PC-3 (cell line): Measurements from ENCODE around the gene PSMC3IP. TPM values are rescaled to one million over a fixed set of nuclear protein-coding genes. Genes with fewer than 3 reads are reported as not detected.

Experiments
- ATAC-seq: fragments of 200-7000 bp; cut with Tn5 transposase; 2 replicates; pipeline ENCODE4 v1.9.1; 2020; ENCODE audit warnings: mild to moderate bottlenecking, moderate library complexity
- BruUV-seq: library from RNA; stranded (reverse); fragments of 400-500 nt; replicated peaks from 2 replicates; lab custom pipeline; 2021; lab: Mats Ljungman, UMichigan
- CTCF ChIA-PET: fragments of 300-600 bp; sonication (Branson Sonifier 250); formaldehyde crosslinking; loops from one replicate; lab custom pipeline; 2022; ENCODE audit warnings: antibody characterized with exemption; lab: Charles Lee
- POLR2A ChIA-PET: fragments of 300-600 bp; sonication (Branson Sonifier 250); formaldehyde crosslinking; loops from one replicate; lab custom pipeline; 2022; ENCODE audit warnings: antibody characterized with exemption; ENCODE audit not compliant: unreplicated experiment; lab: Charles Lee
- DNase-seq: peaks from one replicate; pipeline ENCODE4 v3.0.0-alpha.2; 2015
- H2AFZ ChIP-seq: fragments of 300-600 bp; sonication (generic); 2 replicates; pipeline ENCODE4 v1.6.0; 2016; ENCODE audit warnings: antibody characterized with exemption, low read length
- H3F3A ChIP-seq: fragments of 300-600 bp; sonication (generic); one replicate; pipeline ENCODE4 v1.6.0; 2017; ENCODE audit warnings: antibody characterized with exemption, low read length, control low read depth, mild to moderate bottlenecking; ENCODE audit not compliant: unreplicated experiment
- H3K27ac ChIP-seq: fragments of 300-600 bp; sonication (generic); 2 replicates; pipeline ENCODE4 v1.5.1; 2016; ENCODE audit warnings: mild to moderate bottlenecking, low read length
- H3K27me3 ChIP-seq: fragments of 300-600 bp; sonication (generic); 2 replicates; pipeline ENCODE4 v1.6.1; 2016; ENCODE audit warnings: low read length, mixed read lengths
- H3K36me3 ChIP-seq: fragments of 300-600 bp; sonication (generic); 2 replicates; pipeline ENCODE4 v1.6.1; 2016; ENCODE audit warnings: low read depth, mixed run types, low read length, mixed read lengths
- H3K4me1 ChIP-seq: fragments of 300-600 bp; sonication (generic); 2 replicates; pipeline ENCODE4 v1.5.1; 2016; ENCODE audit warnings: low read length; ENCODE audit not compliant: insufficient read depth
- H3K4me2 ChIP-seq: fragments of 300-600 bp; sonication (generic); 2 replicates; pipeline ENCODE4 v1.6.0; 2016; ENCODE audit warnings: low read length
- H3K4me3 ChIP-seq: fragments of 300-600 bp; sonication (generic); 2 replicates; pipeline ENCODE4 v1.5.1; 2016; ENCODE audit warnings: mild to moderate bottlenecking, low read length, mixed read lengths
- H3K79me2 ChIP-seq: fragments of 300-600 bp; sonication (generic); 2 replicates; pipeline ENCODE4 v1.6.1; 2017; ENCODE audit warnings: low read length, mixed read lengths
- H3K9ac ChIP-seq: fragments of 300-600 bp; sonication (generic); 2 replicates; pipeline ENCODE4 v1.6.0; 2016; ENCODE audit warnings: mild to moderate bottlenecking, low read length
- H3K9me2 ChIP-seq: fragments of 300-600 bp; sonication (generic); replicated peaks from 2 replicates; pipeline ENCODE4 v1.6.1; 2016; ENCODE audit warnings: mixed run types, low read length, mixed read lengths
- H3K9me3 ChIP-seq: fragments of 300-600 bp; sonication (generic); 2 replicates; pipeline ENCODE4 v1.6.1; 2016; ENCODE audit warnings: low read length, mixed read lengths
- H4K20me1 ChIP-seq: fragments of 300-600 bp; sonication (generic); 2 replicates; pipeline ENCODE4 v1.6.1; 2016; ENCODE audit warnings: low read length, mixed read lengths
- CTCF ChIP-seq: fragments of 300-600 bp; sonication (generic); conservative IDR thresholded peaks from 2 replicates; pipeline ENCODE4 v1.5.1; 2017; ENCODE audit warnings: antibody characterized with exemption, low read depth, mild to moderate bottlenecking, low read length
- EZH2 ChIP-seq: fragments of 300-600 bp; sonication (generic); IDR thresholded peaks from one replicate; pipeline ENCODE4 v1.6.1; 2017; ENCODE audit warnings: antibody characterized with exemption, mild to moderate bottlenecking, low read length; ENCODE audit not compliant: unreplicated experiment
- EZH2phosphoT487 ChIP-seq: fragments of 300-600 bp; sonication (generic); IDR thresholded peaks from 2 replicates; pipeline ENCODE4 v1.6.1; 2018; ENCODE audit warnings: mild to moderate bottlenecking, antibody characterized with exemption, low read length, borderline replicate concordance
- intact Hi-C: fragments of 100-400 bp; cut with micrococcal nuclease; formaldehyde crosslinking; loops from 2 replicates; pipeline ENCODE4 v1.9.0; 2023
- total RNA-seq: library from RNA; depleted of rRNA; stranded (reverse); fragments of >200 nt; gene quantifications from 2 replicates; pipeline ENCODE4 v1.2.3, GENCODE V29; 2014

Gene PSMC3IP
- total RNA-seq, 1 experiment from 2014 or later = 20.3 TPM

- no peak for ATAC-seq
These were observed 32.6 kb downstream of the PSMC3IP start for GRCh38 chr17:42544874-42545283.

GRCh38 chr17:42543190-42544079 is 34.1 kb downstream of the PSMC3IP start:
- POLR2A ChIA-PET = no interaction called here
- BruUV-seq = no TSS peak
- intact Hi-C loops = no loop called here

More at GRCh38 chr17:42544874-42545283, 32.6 kb downstream of the PSMC3IP start:
- ChIA-PET POLR2A (no interaction called here), CTCF (no interaction called here)
- Histone ChIP-seq H3K36me3 (no peaks in the 10 kb centered on the region), H3K9me2 (no peaks in the 10 kb centered on the region), H3K4me1 (peaks cover 16% of the 10 kb centered on the region), H3K4me3 (no peak overlapping the region), H3K79me2 (no peaks in the 10 kb centered on the region), H2AFZ (no peak overlapping the region), H3K27ac (no peak overlapping the region), H4K20me1 (no peaks in the 10 kb centered on the region), H3K4me2 (no peak overlapping the region), H3K9me3 (no peaks in the 10 kb centered on the region), H3K9ac (no peak overlapping the region), H3K27me3 (no peaks in the 10 kb centered on the region), H3F3A (no peaks in the 10 kb centered on the region)
- no TSS peak for BruUV-seq
- intact Hi-C loops = no loop called here
- no peak for TF ChIP-seq EZH2
- TF ChIP-seq CTCF = no peak
- no peak for TF ChIP-seq EZH2phosphoT487
- no peak for DNase-seq

More at GRCh38 chr17:42543190-42544079, 34.1 kb downstream of the PSMC3IP start:
- DNase-seq = no peak
- H3K9me2 ChIP-seq = no peaks in the 10 kb centered on the region
- H3K79me2 ChIP-seq = no peaks in the 10 kb centered on the region
- no peaks in the 10 kb centered on the region for H3K9me3 ChIP-seq
- H3K4me1 ChIP-seq = peaks cover 12% of the 10 kb centered on the region
- no peaks in the 10 kb centered on the region for H3F3A ChIP-seq
- no peak overlapping the region for H3K4me3 ChIP-seq
- no peak for ATAC-seq
- H3K36me3 ChIP-seq = no peaks in the 10 kb centered on the region
- CTCF ChIA-PET = no interaction called here
- no peaks in the 10 kb centered on the region for H3K27me3 ChIP-seq
- TF ChIP-seq CTCF (no peak), EZH2 (no peak), EZH2phosphoT487 (no peak)
- no peak overlapping the region for H3K9ac ChIP-seq
- H2AFZ ChIP-seq = no peak overlapping the region
- H3K4me2 ChIP-seq = no peak overlapping the region
- H3K27ac ChIP-seq = no peak overlapping the region
- no peaks in the 10 kb centered on the region for H4K20me1 ChIP-seq
